HG03575 (cell line): ENCODE data around the gene ABCB11.

Experiments used
- ATAC-seq: cut with Tn5 transposase; IDR thresholded peaks from one replicate; pipeline ENCODE4 v1.9.1; 2021; ENCODE audit not compliant: unreplicated experiment, insufficient number of reproducible peaks, low FRiP score; ENCODE audit errors: extremely low read depth

The ABCB11 gene

DNA sequence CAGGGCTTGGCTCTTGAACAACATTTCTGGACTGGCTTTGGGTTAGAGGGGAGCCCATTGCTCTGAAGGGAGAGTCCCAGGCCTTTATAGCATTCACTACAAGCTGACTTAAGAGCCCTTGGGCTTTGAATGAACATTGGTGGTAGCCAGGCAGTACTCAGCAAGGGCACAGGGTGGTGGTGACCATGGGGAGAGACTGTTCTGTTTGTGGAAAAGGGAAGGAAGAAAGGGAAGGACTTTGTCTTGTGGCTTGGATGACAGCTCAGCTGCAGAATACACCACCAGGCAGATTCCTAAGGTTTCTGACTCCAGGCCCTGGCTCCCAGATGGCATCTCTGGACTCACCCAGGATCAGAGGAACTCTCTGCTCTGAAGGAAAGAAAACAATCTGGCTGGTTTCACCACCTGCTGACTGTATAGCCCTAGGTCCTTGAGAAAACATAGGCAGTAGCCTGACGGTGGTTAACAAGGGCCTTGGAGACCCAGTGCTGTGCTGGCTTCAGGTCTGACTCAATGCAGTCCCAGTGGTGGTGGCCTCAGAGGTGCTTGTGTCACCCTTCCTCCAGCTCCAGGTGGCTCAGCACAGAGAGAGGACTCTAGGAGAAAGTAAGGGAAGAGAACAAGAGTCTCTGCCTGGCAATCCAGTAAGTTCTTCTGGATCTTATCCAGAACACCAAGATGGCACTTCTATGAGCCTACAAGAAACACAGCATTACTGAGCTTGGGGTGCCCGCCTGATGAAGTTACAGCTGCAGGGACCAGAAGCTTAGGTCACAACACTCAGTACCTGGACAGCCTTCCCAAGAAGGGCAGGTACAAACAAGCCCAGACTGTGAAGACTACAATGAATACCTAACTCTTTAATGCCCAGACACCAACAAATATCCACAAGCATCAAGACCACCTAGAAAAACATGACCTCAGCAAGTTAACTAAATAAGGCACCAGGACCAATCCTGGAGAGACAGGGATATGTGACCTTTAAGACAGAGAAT, 16.4 kb upstream of the ABCB11 start:
- no peak for ATAC-seq

DNA sequence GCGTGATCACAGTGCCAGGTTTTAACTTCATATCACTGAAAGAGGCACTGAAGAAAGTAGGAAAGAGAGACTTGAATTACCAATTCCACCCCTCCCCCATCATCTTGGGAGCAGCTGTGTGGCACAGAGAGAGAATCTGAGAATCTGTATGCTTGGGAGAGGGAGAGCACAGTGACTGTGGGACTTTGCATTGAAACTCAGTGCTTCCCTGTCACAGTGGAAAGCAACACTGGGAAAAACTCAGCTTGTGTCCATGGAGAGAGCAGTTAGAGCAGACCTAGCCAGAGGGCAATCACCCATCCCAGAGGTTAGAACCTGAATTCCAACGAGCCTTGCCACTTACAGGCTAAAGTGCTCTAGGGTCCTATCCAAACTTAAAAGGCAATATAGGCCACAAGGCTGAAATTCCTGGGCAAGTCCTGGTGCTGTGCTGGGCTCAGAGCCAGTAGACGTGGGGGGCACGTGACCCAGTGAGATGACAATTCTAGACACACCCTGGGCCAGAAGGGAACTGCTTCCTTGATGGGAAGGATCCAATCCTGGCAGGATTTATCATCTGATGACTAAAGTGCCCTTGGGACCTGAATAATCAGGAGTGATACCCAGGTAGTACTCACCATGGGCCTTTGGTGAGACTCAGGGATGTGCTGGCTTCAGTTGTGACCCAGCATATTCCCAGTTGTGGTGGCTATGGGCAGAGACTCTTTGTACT, 15.5 kb upstream of the ABCB11 start:
- no peak for ATAC-seq

DNA sequence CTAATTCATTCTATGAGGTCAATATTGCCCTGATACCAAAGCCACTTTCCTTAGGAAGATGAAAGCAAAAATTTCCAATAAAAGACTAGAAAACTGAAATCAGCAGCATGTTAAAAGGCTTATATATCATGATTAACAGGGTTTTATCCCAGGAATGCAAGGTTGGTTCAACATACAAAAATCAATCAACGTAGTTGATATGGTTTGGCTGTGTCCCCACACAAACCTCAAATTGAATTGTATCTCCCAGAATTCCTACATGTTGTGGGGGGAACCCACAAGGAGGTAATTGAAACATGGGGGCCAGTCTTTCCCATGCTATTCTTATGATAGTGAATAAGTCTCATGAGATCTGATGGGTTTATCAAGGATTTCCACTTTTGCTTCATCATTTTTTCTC, 11.7 kb upstream of the ABCB11 start:
- no peak for ATAC-seq

DNA sequence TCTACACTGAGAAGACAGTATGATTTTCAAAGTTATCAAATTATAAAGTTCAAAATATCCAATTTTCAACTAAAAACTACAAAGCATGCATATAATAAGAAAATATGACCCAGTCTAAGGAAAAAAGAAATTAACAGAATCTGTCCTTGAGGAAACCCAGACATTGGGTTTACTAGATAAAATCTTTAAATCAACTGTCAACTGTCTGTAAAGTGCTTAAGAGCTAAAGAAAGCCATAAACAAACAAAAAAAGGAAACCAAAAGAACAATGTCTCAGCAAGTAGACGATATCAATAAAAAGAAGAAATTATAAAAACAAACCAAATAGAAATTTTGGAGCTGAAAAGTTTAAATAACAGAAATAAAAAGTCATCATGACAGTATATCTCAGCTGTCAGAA, 10.5 kb upstream of the ABCB11 start:
- ATAC-seq = no peak

DNA sequence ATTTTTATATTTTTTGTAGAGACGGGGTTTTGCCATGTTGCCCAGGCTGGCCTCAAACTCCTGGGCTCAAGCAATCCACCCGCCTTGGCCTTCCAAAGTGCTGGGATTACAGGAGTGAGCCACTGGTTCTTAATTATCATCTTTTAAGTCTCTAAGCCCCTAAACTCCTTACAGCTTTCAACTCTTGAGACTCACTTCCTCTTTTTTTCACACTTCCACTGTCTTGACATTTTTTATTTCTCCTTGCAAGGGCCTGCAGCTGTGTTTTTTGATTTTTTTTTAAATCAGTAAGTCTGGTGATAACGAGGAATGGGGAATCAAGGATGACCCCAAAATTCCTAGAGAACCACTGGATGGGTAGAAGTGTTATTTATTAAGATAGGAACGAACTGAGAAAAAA, 8.6 kb upstream of the ABCB11 start:
- no peak for ATAC-seq

DNA sequence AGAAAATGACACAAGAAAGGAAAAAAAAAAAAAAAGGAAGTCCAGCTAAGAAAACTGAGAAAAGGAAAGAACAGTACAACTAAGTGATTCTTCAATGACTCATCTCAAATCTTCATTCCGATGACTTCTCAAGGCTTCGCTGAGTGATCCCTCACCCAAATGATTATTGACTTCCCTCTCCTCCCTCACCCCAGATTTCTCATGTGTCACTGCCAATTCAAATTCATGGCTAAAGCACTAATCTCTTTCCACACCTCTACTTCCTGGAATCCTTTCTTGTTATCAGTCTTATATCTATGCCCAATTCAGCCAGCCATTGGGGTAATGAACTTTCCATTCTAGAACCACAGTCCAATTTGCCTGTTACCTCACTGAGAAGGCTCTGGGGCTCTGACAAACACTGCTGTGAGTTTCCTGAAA, 7.2 kb upstream of the ABCB11 start:
- no peak for ATAC-seq

DNA sequence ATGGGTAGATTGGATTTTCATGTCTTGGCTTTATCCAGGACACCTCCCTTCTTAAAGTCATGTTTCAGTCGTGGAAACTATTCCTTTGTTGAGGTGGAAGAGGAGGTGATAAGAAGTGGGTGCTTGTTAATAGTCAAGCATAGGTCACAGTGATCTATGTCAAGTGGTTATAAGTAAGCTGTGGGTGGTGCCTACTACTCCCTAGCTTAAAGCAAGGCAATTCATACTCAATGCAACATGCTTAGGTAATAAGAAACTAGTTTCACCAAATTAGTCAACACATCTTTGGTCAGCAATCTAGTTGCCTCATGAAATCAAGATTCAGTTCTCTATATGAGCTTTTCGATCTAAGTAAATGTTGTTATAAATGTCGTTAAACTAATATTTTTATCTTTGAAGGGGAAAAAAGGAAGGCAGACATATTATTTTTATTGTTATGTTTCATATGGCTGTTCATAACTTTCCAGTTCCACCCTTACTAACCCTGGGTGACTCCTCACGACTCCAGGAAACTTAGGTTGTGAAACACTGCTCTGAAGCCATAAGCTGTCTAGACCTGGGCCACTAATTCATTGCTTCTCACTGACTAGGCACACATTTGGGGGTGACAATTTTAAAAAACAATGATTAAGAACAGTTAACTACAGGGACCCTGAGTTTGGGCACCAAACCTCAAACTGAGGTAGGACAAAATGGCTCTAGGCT, 5.8 kb upstream of the ABCB11 start:
- no peak for ATAC-seq

DNA sequence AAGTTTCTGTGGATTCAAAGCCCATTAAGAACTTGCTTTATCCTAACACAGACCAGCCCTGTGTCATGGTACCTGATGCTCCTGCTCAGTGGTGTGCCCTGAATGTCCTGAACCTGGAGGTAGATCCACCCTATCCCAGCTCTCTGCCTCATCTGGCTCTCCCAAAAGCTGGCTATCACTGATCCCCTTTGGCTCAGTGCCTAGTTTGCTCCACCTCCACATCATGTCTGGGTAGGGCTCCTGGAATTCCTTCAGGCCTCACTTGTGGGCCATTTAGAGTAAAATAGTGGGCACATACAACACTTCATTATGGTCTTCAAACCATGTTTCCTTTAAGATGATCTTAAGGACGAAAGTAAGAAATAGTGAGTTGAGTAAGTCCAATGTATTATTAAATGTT, 4.8 kb upstream of the ABCB11 start:
- ATAC-seq = no peak

DNA sequence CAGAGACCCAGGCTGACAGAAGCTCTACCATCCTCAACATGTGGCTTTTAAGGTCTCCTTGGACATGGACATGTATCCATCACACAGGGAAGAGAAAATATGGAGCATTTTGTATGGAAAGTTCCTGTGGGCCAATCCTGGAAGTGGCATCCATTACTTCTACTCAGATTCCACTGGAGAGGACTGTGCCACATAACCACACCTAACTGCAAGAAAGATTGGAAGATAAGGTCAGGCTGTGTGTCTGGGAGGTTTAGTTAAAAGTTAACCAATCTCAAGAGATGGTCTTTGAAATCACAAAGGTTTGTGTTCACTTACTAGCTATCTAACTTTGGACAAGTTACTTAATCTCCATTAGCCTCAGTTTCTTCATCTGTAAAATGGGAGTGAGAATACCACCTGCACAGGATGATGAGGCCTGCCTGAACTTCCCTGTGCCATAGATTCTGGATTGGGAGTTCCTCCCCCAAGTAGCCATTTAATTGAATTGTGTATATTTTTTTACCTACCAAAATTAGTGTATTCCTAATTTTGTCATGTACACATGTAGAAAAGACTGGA, 3.9 kb upstream of the ABCB11 start:
- ATAC-seq = no peak

DNA sequence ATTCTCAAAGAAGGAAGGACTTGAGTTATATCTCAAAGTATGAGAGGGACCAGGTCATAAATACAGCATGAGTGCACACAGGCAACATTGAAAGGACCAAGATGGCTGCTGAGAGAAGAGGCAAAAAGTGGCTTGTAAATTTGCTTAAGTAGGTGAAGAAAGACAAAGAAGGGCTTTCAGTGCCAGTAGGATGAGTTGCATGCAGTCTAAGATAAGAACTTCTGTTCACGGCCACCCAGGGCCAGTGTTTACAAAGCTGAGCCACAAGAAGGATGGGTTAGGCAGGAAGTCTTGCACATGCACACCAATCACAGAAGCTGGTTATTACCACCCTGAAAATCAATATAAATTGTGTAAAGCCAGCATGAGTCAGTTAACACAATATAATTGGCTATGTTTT, 3.1 kb upstream of the ABCB11 start:
- ATAC-seq = no peak

DNA sequence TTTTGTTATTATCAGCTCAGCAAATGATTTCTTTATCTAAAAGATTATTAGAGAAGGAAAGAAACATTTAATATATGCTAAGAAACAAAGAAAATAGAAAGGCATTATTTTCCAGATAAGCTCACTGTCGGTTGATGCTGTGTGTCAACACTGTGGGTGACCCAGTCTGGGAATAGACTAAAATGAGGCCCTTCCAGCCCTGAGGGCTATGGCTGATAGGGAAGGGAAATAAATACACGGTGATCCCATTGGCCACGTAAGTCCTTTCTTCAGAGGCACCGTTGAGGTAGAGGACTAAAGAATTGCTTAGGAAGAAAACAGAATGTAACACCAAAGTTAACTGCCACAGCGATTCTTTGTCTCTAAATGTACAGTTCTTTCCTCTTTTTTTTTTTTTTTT, 1.8 kb downstream of the ABCB11 start:
- no peak for ATAC-seq

DNA sequence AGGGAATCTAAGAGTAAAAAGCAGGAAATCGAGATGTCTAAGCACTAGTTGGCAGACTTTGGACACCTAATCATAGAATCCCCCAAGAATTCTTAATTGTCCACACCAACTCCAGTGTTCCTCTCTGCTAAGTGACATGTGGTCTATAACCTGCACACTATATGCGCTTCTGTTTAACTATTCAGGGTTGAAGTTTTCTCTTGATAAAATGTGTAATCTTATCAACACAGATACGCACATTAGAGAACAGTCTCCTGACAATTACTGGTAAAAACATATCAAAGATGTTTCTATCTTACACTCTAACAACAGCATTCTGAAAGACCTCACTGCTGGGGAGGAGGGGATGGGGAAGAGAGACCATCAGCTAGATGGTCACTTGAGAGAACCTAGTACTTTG, 3.9 kb downstream of the ABCB11 start:
- no peak for ATAC-seq

DNA sequence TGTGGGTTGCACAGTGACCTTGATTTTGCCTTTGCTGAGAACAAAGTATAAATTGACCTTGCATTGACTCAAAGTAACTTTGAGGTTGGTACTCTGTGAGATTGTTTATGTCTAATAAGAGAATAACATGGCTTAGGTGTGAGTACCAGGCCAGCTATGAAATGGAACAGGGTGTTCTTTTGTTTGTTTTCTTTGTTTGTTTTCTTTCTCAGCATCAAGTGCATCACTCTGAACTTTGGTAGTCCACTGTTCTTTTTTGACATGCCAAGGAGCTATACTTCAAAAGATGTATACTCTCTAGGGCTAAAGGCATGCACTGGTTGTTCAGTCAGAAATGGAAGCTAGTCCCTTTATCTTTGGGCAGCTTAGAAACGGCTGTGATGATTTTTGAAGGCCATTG, 5.1 kb downstream of the ABCB11 start:
- no peak for ATAC-seq

DNA sequence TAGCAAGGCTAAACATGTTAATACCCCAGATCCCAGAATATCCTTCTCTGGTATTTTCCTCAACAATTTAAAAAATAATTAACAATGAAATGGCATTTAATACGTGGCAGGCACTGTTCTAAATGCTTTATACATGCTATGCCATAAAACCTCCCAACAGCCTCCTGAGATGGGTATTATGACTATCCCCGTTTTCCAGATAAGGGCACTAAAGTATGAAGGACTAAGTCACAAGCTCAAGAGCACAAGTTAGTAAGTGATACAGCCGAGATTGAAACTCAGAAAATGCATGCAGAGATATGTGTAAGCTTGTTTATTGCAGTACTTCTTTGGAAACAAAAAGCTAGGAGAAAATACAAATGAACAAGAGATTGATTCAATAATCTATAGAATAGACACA, 8.0 kb downstream of the ABCB11 start:
- no peak for ATAC-seq

DNA sequence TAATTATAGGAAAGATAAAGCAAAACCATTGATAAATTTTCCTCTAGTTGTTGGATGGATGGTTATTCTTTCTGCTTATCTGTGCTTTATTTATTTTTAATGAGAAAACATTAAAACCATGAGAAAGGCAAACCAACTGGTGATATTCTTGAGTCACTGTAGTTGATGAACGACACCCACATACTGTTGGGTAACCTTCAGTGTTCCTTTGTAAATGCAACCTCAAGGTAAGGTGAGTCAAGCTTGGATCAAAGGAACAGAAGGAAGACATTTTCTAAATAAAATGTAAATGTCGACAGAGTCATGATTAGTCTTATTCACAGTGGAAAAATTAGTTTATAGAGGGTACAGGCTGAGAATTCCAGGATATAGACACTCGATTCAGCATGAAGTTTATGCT, 12.7 kb downstream of the ABCB11 start:
- ATAC-seq = no peak

DNA sequence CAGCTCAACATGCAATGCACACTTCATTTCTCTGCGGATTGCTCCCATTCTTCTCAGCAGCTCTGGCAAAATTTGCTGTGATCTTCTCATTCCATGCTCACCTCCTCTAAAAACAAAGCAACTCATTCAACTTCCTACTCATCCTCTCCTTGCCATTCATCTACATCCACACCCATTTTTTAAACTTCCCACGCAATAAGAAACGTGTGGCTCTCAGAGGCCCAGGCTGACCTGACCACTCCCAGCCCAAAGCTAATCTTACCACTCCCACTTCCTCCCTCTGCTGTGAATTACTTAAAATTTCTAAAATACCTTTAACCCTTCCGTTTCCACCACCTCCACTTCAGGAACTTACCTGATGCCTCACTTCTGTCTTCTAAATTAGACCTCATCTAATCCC, 15.2 kb downstream of the ABCB11 start:
- no peak for ATAC-seq

DNA sequence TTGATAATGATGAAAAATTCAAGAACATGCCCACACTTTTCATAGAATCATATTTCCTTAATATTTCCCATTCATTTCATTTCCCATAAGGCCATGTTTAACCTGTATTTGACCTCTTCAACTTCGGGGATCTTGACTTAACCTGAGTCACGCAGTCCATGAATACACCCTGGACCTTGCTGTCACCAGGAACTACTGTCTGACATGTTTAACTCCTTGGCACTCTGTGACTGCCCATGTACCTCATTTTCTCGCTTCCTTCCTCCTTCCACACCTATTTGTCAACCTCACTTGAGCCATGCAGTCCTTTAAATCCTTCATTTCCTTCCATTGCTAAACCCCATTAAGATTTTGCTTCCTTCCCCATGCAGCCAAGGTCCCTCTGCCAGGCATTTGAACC, 16.3 kb downstream of the ABCB11 start:
- ATAC-seq = no peak

DNA sequence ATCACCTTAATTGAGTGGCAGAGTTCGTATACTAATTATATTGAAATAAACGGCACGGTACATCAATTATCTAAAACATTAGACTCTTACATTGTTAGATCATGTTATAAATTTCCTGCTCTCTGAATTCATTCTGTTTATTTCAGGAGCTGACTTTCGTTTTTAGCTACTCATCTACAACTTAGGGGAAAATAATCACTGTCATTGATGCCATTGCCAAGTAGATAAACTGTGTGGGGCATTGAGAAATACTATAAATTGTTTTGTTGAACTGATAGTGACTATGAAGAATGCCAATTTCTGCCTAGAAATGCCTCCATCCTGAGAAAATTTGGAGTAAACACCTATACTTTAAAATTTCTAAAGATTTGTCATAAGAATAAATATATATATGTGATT, 17.5 kb downstream of the ABCB11 start:
- no peak for ATAC-seq

DNA sequence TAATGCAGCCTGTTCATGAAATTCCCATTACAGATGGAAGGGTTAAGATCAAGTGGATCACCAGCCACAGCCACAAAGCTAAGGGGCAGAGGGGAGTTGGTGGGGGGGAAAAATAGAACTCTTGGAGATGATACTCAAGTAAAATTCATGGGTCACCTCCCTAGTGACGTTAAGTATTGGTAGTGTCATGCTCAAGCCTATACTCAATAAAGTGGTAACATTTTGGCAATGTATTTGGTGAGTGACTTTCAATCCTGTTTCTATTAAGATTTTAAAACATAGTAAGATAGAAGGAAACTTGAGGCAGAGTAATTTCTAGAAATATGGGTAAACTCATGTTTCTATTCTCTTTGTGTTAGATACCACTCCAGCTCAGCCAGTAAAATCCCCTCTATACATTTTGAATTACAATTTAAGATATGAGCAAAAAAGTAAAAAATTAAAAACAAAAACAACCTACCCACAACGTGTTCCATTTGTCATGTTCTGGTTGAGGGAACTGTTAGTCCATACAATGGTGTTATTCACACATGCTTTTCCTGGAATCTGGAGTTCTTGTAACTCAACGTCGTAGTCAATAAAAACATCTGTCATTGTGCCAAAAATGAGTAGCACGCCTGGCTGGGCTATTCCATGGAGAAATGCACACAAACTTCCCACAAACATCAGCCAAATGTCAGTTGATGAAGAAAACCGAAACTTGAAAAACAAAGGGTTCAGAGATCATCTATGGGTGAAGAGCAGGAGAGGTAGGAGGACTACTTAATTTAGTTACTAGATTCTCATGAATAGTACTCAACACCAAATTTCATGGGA, 18.1 kb downstream of the ABCB11 start:
- ATAC-seq = no peak
